ENCODE results near the gene TCP11. TPM values are rescaled to one million over a fixed set of nuclear protein-coding genes. Genes with fewer than 3 reads are reported as not detected.

TCP11 gene
- total RNA-seq, 1 experiment from 2014 or later, result not detected

DNA sequence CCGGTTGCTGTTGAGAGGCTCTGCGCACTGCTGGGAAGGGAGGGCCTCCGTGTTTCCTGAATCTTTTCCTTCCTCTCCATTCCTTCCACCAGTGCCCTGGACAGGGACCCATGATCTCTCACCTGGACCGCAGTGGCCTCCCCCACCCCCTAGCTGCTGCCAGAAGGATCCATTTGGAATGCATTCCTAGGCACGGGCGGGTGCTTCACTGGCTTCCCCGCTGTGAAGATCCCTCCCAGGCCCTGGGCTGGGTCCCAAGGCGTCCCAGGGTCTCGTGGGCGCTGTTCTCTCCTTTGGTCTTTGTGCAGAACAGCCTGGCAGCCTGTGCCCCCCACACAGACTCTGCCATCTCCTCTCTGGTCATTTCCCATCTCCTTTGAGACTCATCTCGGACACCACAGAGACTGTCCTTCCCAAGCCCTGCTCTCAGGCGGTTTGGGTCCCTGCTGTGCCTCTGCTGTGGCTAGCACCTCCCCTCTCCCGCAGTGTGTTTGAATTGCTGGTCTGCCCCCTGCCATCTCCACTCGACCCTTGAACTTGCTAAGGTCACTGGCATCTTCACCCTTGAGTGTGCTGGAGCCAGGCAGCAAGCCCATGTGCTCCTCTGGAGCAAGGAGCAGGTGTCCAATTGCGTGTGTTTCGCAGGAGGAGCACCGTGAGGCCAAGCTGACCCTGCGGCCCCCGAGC lies 59.0 kb downstream of the TCP11 start:
- POLR2A ChIA-PET, result no interaction called here
- H3K4me3 ChIP-seq (ENCODE audit: low read depth in 2 of 2, low read length in 2 of 2), result no peak overlapping the region
- CTCF ChIA-PET, result no interaction called here
- H3K9me3 ChIP-seq (ENCODE audit: control insufficient read depth, insufficient read depth, low read depth, low read length), result no peaks in the 10 kb centered on the region
- ATAC-seq (no peak), DNase-seq (ENCODE audit: low read depth, low spot score) (no peak)
- no peak for TF ChIP-seq TCF7L2 (IDR thresholded peaks at IDR 0.05; ENCODE audit: low read depth, low read length)
- TF ChIP-seq POLR2AphosphoS5 (IDR thresholded peaks at IDR 0.05; ENCODE audit: low read depth, low read length), result no peak
- TF ChIP-seq SIN3A (IDR thresholded peaks at IDR 0.05; ENCODE audit: borderline replicate concordance, insufficient read depth, low read depth, low read length), result no peak
- TF ChIP-seq, protein P1, sequence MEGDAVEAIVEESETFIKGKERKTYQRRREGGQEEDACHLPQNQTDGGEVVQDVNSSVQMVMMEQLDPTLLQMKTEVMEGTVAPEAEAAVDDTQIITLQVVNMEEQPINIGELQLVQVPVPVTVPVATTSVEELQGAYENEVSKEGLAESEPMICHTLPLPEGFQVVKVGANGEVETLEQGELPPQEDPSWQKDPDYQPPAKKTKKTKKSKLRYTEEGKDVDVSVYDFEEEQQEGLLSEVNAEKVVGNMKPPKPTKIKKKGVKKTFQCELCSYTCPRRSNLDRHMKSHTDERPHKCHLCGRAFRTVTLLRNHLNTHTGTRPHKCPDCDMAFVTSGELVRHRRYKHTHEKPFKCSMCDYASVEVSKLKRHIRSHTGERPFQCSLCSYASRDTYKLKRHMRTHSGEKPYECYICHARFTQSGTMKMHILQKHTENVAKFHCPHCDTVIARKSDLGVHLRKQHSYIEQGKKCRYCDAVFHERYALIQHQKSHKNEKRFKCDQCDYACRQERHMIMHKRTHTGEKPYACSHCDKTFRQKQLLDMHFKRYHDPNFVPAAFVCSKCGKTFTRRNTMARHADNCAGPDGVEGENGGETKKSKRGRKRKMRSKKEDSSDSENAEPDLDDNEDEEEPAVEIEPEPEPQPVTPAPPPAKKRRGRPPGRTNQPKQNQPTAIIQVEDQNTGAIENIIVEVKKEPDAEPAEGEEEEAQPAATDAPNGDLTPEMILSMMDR (IDR thresholded peaks at IDR 0.05), result no peak
- TF ChIP-seq, protein P2, sequence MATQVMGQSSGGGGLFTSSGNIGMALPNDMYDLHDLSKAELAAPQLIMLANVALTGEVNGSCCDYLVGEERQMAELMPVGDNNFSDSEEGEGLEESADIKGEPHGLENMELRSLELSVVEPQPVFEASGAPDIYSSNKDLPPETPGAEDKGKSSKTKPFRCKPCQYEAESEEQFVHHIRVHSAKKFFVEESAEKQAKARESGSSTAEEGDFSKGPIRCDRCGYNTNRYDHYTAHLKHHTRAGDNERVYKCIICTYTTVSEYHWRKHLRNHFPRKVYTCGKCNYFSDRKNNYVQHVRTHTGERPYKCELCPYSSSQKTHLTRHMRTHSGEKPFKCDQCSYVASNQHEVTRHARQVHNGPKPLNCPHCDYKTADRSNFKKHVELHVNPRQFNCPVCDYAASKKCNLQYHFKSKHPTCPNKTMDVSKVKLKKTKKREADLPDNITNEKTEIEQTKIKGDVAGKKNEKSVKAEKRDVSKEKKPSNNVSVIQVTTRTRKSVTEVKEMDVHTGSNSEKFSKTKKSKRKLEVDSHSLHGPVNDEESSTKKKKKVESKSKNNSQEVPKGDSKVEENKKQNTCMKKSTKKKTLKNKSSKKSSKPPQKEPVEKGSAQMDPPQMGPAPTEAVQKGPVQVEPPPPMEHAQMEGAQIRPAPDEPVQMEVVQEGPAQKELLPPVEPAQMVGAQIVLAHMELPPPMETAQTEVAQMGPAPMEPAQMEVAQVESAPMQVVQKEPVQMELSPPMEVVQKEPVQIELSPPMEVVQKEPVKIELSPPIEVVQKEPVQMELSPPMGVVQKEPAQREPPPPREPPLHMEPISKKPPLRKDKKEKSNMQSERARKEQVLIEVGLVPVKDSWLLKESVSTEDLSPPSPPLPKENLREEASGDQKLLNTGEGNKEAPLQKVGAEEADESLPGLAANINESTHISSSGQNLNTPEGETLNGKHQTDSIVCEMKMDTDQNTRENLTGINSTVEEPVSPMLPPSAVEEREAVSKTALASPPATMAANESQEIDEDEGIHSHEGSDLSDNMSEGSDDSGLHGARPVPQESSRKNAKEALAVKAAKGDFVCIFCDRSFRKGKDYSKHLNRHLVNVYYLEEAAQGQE (IDR thresholded peaks at IDR 0.05; ENCODE audit: insufficient read depth in 1 of 2, low read depth in 2 of 2, low read length in 1 of 2), result no peak
- H3K4me1 ChIP-seq (ENCODE audit: control insufficient read depth, insufficient read depth, low read length), result no peaks in the 10 kb centered on the region
- H3K27ac ChIP-seq (ENCODE audit: low read length), result no peak overlapping the region
- no TSS peak for BruUV-seq (replicated peaks)
- intact Hi-C loops (cut with micrococcal nuclease; ENCODE audit: unreplicated experiment), result no loop called here
- no peaks in the 10 kb centered on the region for H3K36me3 ChIP-seq (ENCODE audit: control insufficient read depth, insufficient read depth, low read length)
- in situ Hi-C loops (cut with HindIII; ENCODE audit: low pct_unique_long_range_greater_than_20kb, low sequenced_read_pairs), result no loop called here
- H3K27me3 ChIP-seq (ENCODE audit: control insufficient read depth, insufficient read depth, low read length), result no peaks in the 10 kb centered on the region

DNA sequence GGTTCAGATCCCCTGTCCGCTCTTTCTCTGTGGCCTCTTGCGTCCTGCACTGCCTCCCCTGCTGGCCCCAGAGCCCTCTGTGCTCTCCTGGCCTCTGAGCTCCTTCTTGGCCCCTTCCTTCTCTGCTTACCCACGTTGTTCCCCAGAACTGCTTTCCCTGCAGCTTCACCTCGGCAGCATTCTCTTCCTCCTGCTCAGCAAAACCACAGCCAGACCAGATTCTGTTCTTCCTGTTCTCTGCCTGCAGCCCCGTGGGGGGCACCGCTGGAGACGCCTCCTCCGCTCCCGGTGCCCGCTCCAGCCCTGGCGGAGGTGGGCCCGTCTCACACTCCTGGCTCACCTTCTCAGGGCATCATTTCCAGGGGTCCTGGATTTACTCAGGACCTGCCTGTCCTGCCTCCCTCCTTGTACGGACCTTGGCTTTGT lies 59.7 kb downstream of the TCP11 start:
- DNase-seq (ENCODE audit: low read depth, low spot score) (no peak), ATAC-seq (no peak)
- no peaks in the 10 kb centered on the region for H3K9me3 ChIP-seq (ENCODE audit: control insufficient read depth, insufficient read depth, low read depth, low read length)
- intact Hi-C loops (cut with micrococcal nuclease; ENCODE audit: unreplicated experiment), result no loop called here
- BruUV-seq (replicated peaks), result no TSS peak
- TF ChIP-seq POLR2AphosphoS5 (IDR thresholded peaks at IDR 0.05; ENCODE audit: low read depth, low read length), result no peak
- TF ChIP-seq, protein P1 (IDR thresholded peaks at IDR 0.05), result no peak
- TF ChIP-seq, protein P2 (IDR thresholded peaks at IDR 0.05; ENCODE audit: insufficient read depth in 1 of 2, low read depth in 2 of 2, low read length in 1 of 2), result no peak
- TF ChIP-seq TCF7L2 (IDR thresholded peaks at IDR 0.05; ENCODE audit: low read depth, low read length), result no peak
- no peak for TF ChIP-seq SIN3A (IDR thresholded peaks at IDR 0.05; ENCODE audit: borderline replicate concordance, insufficient read depth, low read depth, low read length)
- H3K27me3 ChIP-seq (ENCODE audit: control insufficient read depth, insufficient read depth, low read length), result no peaks in the 10 kb centered on the region
- in situ Hi-C loops (cut with HindIII; ENCODE audit: low pct_unique_long_range_greater_than_20kb, low sequenced_read_pairs), result no loop called here
- ChIA-PET CTCF (no interaction called here), POLR2A (no interaction called here)
- H3K36me3 ChIP-seq (ENCODE audit: control insufficient read depth, insufficient read depth, low read length), result no peaks in the 10 kb centered on the region
- H3K4me1 ChIP-seq (ENCODE audit: control insufficient read depth, insufficient read depth, low read length), result no peaks in the 10 kb centered on the region
- H3K27ac ChIP-seq (ENCODE audit: low read length), result no peak overlapping the region
- no peak overlapping the region for H3K4me3 ChIP-seq (ENCODE audit: low read depth in 2 of 2, low read length in 2 of 2)
